ENCODE results near the gene PGR. TPM values are rescaled to one million over a fixed set of nuclear protein-coding genes. Genes with fewer than 3 reads are reported as not detected.

PGR gene
- total and polyA plus RNA-seq, 2 of the 8 experiments (the other 6 are each of a cell fraction or from before 2014, with no cell fraction given): 0.03 to 0.35 TPM

GRCh38 chr11:101053492-101053891 is 76.1 kb downstream of the PGR start (continued):
- TF ChIP-seq CHD7 (IDR thresholded peaks at IDR 0.05; ENCODE audit: insufficient replicate concordance, low read length): no peak
